IPS-15b (cell line): ENCODE results near the gene HAUS5.

Experiments
- H3K27me3 ChIP-seq: one replicate; pipeline ENCODE4 v1.6.1; 2013; ENCODE audit warnings: low read length; ENCODE audit not compliant: control insufficient read depth, insufficient read depth
- H3K36me3 ChIP-seq: one replicate; pipeline ENCODE4 v1.6.1; 2013; ENCODE audit warnings: low read length; ENCODE audit not compliant: control insufficient read depth, insufficient read depth
- H3K4me1 ChIP-seq: one replicate; pipeline ENCODE4 v1.6.1; 2013; ENCODE audit warnings: mild to moderate bottlenecking, low read length; ENCODE audit not compliant: control insufficient read depth, insufficient read depth
- H3K4me3 ChIP-seq: one replicate; pipeline ENCODE4 v1.5.1; 2013; ENCODE audit warnings: low read depth, low read length
- H3K9ac ChIP-seq: one replicate; pipeline ENCODE4 v1.6.1; 2013; ENCODE audit warnings: low read depth, mild to moderate bottlenecking, low read length
- H3K9me3 ChIP-seq: one replicate; pipeline ENCODE4 v1.6.1; 2013; ENCODE audit warnings: mild to moderate bottlenecking, low read length; ENCODE audit not compliant: control insufficient read depth, insufficient read depth

The HAUS5 gene

DNA sequence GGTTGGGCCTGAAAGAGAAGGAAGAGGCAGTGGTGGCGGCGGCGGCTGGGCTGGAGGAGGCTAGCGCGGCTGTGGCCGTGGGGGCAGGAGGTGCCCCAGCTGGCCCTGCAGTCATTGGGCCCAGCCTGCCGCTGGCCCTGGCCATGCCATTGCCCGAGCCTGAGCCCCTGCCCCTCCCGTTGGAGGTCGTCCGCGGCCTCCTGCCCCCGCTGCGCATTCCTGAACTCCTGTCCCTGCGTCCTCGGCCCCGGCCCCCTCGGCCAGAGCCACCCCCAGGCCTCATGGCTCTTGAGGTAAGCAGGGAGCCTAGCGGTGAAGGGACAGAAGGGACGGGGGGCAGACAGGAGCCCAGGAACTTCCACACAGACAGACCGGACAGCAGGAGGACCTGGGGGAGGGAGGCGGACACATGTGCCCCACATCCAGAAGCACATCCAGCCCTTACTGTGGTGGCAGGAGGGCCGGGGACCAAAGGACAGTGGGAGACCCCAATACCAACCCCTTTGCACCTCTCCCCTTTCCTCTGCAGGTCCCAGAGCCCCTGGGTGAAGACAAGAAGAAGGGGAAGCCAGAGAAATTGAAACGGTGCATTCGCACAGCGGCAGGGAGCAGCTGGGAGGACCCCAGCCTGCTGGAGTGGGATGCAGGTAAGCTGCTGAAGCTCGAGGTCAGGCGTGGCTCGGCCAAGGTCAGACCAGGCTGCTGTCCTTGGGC lies 21.3 kb downstream of the HAUS5 start:
- H3K4me3 ChIP-seq, result no peak overlapping the region
- no peaks in the 10 kb centered on the region for H3K4me1 ChIP-seq
- no peaks in the 10 kb centered on the region for H3K27me3 ChIP-seq
- H3K9ac ChIP-seq, result no peak overlapping the region
- H3K9me3 ChIP-seq, result no peaks in the 10 kb centered on the region
- H3K36me3 ChIP-seq, result peaks cover 48% of the 10 kb centered on the region

DNA sequence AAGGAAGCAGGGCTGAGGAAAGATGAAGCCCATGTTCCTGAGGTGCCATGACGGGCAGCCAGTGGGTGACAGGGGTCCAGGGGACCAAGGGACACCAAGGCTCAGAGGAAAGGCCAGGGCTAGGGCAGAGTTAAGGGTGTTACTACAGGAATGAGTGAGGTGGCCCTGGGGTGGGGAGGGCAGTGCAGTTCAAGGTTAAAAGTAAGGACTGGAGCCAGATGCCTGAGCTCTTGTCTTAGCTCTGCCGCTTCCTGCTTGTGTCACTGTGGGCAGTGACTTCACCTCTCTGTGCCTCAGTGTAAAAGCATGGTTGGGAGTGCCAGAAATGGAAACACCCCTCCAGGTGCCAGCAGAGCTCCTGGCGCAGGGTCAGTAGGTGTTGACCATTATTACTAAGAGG lies 24.1 kb downstream of the HAUS5 start:
- no peaks in the 10 kb centered on the region for H3K9me3 ChIP-seq
- H3K9ac ChIP-seq, result no peak overlapping the region
- H3K36me3 ChIP-seq, result peaks cover 40% of the 10 kb centered on the region
- no peak overlapping the region for H3K4me3 ChIP-seq
- no peaks in the 10 kb centered on the region for H3K27me3 ChIP-seq
- peaks cover 4% of the 10 kb centered on the region for H3K4me1 ChIP-seq

DNA sequence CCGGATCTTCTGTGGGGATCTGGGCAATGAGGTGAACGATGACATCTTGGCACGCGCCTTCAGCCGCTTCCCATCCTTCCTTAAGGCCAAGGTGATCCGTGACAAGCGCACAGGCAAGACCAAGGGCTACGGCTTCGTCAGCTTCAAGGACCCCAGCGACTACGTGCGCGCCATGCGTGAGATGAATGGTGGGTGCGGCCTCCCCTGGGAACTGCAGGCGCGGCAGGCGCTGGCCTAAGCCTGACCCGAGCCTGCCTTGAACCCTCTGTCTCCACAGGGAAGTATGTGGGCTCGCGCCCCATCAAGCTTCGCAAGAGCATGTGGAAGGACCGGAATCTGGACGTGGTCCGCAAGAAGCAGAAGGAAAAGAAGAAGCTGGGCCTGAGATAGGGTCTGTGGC lies 24.6 kb downstream of the HAUS5 start:
- Histone ChIP-seq H3K36me3 (peaks cover 35% of the 10 kb centered on the region), H3K27me3 (peaks cover 2% of the 10 kb centered on the region), H3K9ac (no peak overlapping the region), H3K9me3 (no peaks in the 10 kb centered on the region), H3K4me1 (peaks cover 6% of the 10 kb centered on the region), H3K4me3 (no peak overlapping the region)

DNA sequence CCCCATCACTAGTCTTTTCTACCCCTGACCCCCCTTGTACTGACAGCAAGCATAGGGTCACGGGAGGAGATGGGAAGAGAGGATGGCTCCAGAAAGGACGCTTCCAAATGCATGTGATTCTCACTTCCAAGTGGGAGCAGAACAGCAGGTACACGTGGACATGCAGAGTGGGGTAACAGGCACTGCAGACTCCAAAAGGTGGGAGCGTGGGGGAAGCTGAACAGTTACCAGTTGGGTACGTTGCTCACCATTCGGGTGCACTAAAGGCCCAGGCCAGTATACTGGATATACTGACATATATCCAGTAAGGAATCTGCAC lies 26.7 kb downstream of the HAUS5 start:
- H3K4me3 ChIP-seq, result no peak overlapping the region
- peaks cover 9% of the 10 kb centered on the region for H3K27me3 ChIP-seq
- peaks cover 20% of the 10 kb centered on the region for H3K36me3 ChIP-seq
- no peak overlapping the region for H3K9ac ChIP-seq
- no peaks in the 10 kb centered on the region for H3K9me3 ChIP-seq
- H3K4me1 ChIP-seq, result peaks cover 9% of the 10 kb centered on the region

DNA sequence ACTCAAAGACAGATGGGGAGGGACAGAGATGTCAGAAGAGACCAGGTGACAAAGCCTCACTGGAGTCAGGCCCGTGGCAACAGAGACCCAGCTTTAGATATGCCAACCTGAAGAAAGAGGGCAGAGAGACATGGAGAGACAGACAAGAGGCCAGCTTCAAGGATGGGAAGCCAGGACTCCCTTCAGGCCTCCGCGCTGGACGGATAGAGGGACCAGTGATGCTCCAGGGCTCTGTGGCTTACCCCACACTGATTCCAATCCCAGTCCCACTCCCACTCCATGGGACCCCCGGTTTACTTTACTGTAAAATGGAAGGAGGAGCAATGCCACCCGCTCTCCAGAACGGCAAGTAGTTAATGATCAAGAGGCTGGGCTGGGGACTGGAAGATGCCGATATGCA lies 27.3 kb downstream of the HAUS5 start:
- Histone ChIP-seq H3K9ac (no peak overlapping the region), H3K27me3 (peaks cover 9% of the 10 kb centered on the region), H3K36me3 (peaks cover 19% of the 10 kb centered on the region), H3K9me3 (no peaks in the 10 kb centered on the region), H3K4me3 (no peak overlapping the region), H3K4me1 (peaks cover 9% of the 10 kb centered on the region)

DNA sequence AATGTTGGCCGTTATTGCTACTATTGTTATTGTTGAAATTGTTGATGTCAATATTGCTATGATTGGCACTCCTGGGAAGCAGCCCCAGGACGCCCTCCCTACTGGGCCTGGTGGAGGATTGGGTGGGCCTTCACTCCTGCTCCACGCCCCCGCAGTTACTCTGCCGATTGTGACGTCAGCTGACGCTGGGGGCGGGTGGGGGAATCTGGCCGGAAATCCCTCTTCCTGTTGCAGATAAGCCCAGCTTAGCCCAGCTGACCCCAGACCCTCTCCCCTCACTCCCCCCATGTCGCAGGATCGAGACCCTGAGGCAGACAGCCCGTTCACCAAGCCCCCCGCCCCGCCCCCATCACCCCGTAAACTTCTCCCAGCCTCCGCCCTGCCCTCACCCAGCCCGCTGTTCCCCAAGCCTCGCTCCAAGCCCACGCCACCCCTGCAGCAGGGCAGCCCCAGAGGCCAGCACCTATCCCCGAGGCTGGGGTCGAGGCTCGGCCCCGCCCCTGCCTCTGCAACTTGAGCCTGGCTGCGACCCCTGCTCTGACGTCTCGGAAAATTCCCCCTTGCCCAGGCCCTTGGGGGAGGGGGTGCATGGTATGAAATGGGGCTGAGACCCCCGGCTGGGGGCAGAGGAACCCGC lies 29.1 kb downstream of the HAUS5 start, which contains the start of gene ETV2:
TSS of gene ETV2 (plus strand) at position 231 of the 637 bp plus-strand sequence. CDS start 716 bp downstream, outside the sequence.
- Histone ChIP-seq H3K4me1 (peaks cover 12% of the 10 kb centered on the region), H3K4me3 (peak within 1 kb of the TSS; percentile 33), H3K36me3 (peaks cover 15% of the 10 kb centered on the region), H3K9ac (no peak within 1 kb of the TSS), H3K9me3 (no peaks in the 10 kb centered on the region), H3K27me3 (peaks cover 25% of the 10 kb centered on the region)

DNA sequence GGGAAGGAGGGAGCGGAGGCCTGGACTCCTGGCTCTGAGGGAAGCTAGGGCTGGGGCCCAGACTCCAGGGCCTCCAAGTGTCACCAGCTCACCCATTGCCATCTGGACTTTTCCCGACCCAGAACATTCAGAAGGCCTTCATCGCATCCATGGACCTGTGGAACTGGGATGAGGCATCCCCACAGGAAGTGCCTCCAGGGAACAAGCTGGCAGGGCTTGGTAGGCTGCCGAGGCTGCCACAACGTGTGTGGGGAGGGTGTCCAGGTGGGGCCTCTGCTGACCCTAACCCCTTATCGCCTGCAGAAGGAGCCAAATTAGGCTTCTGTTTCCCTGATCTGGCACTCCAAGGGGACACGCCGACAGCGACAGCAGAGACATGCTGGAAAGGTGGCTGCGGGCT lies 29.8 kb downstream of the HAUS5 start:
- Histone ChIP-seq H3K9me3 (no peaks in the 10 kb centered on the region), H3K27me3 (peaks cover 26% of the 10 kb centered on the region), H3K36me3 (peaks cover 8% of the 10 kb centered on the region), H3K4me3 (peak overlapping the region; percentile 33), H3K9ac (no peak overlapping the region), H3K4me1 (peaks cover 12% of the 10 kb centered on the region)

DNA sequence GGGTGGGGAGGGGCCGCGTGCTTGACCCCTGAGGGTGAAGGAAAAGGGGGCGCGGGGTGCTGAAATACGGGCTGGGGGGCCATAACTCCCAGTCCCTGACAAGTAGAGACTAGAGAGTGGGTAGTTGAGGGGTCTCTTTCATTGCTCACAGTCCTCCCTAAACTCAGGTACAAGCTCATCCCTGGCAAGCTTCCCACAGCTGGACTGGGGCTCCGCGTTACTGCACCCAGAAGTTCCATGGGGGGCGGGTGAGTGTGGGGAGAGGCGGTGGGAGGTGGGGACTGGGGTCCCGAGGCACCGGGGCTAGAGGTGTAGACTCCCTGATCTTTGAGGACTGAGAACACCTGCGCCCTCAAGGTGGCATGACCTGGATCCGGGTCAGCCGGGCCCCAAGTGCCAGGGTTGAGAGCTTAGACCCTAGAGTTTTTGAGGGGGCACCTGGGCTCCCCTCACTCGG lies 30.3 kb downstream of the HAUS5 start:
- peaks cover 3% of the 10 kb centered on the region for H3K36me3 ChIP-seq
- H3K4me1 ChIP-seq, result peaks cover 12% of the 10 kb centered on the region
- no peak overlapping the region for H3K9ac ChIP-seq
- no peaks in the 10 kb centered on the region for H3K9me3 ChIP-seq
- H3K27me3 ChIP-seq, result peaks cover 26% of the 10 kb centered on the region
- peak overlapping the region; percentile 75 for H3K4me3 ChIP-seq

DNA sequence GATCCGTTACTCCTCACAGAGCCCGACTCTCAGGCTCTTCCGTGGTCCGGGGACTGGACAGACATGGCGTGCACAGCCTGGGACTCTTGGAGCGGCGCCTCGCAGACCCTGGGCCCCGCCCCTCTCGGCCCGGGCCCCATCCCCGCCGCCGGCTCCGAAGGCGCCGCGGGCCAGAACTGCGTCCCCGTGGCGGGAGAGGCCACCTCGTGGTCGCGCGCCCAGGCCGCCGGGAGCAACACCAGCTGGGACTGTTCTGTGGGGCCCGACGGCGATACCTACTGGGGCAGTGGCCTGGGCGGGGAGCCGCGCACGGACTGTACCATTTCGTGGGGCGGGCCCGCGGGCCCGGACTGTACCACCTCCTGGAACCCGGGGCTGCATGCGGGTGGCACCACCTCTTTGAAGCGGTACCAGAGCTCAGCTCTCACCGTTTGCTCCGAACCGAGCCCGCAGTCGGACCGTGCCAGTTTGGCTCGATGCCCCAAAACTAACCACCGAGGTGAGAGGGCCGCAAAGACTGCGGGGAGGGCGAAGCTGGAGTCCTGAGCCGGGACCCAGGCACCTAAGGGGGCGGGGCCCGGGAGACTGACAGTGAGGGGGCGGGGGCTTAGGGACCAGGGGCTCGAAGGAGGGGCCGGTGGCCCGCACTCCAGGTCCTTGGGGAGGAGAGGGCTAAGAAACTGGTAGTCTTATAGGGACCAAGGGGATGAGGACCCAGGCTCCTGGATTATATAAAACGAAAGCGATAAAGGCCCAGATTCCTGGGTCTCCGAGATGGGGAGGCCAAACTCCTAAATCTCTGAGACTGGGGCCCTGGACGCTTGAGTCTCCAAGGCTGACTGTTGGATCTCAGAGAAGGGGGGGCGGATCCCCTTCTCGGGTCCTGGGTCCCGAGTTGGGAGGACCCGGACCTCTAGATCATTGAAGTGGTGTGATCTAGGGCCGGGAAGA lies 31.0 kb downstream of the HAUS5 start:
- Histone ChIP-seq H3K4me3 (peak overlapping the region; percentile 75), H3K9ac (peak overlapping the region; percentile 54), H3K4me1 (peaks cover 12% of the 10 kb centered on the region), H3K36me3 (no peaks in the 10 kb centered on the region), H3K9me3 (no peaks in the 10 kb centered on the region), H3K27me3 (peaks cover 26% of the 10 kb centered on the region)

DNA sequence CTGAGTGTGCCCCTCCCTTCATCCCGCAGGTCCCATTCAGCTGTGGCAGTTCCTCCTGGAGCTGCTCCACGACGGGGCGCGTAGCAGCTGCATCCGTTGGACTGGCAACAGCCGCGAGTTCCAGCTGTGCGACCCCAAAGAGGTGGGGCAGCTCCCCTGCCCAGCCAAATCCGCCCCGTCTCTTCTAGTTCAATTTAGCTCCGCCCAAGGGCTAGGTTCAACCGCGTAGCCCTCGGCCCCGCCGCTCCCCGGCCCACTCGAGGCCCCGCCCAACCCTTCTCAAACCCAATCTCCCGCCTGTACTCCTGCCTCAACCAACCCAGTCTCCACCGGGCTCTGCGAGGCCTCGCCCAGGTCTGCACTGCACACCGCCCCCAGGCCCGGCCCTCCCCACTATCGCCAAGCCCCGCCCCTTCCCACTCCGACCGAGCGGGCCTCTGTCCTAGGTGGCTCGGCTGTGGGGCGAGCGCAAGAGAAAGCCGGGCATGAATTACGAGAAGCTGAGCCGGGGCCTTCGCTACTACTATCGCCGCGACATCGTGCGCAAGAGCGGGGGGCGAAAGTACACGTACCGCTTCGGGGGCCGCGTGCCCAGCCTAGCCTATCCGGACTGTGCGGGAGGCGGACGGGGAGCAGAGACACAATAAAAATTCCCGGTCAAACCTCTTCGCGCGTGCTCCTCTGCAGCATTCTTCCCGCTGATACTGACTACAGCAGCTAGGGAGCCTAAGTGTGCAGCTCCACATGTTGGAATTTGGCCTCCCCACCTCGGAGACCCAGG lies 31.9 kb downstream of the HAUS5 start:
- no peaks in the 10 kb centered on the region for H3K9me3 ChIP-seq
- peaks cover 8% of the 10 kb centered on the region for H3K4me1 ChIP-seq

More for the DNA sequence above, 31.9 kb downstream of the HAUS5 start:
- no peaks in the 10 kb centered on the region for H3K36me3 ChIP-seq
- H3K27me3 ChIP-seq, result peaks cover 26% of the 10 kb centered on the region
- no peak overlapping the region for H3K9ac ChIP-seq
- peak overlapping the region; percentile 79 for H3K4me3 ChIP-seq
